Stimulated activated CD8-positive, alpha-beta memory T cell treated with anti-CD3 and anti-CD28 coated beads, Interleukin-4, amount 100 ng/mL, for 4 hours (primary cell): ENCODE results near the gene DNAI4.

ENCODE experiments used
- DNase-seq, 2 donors: peaks; one replicate each; pipeline ENCODE4 v3.0.0-alpha.2; 2020; ENCODE audit warnings: low read depth in 2 of 2, low spot score in 1 of 2

DNAI4 gene

DNA sequence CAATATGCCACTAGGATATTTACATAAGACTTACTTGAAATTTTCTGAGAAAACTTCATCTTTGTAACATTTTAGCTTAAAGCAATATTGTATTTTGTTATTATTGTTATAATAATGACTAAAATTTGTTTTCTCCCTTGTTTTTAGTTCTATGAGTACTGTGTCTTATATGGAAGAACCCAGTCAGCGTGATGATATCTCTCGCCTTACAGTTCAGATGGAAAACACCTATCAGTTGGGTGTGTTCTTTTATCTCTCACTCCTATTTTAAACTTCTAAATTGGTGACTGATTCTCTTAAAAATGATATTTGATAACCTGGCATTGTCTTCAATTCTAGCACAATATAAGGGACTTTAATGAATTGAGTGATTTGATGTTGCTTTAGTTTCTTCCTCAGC, 154.4 kb downstream of the DNAI4 start:
- no peak for DNase-seq

GRCh38 chr1:66769512-66770229, 155.0 kb downstream of the DNAI4 start:
- no peak for DNase-seq

GRCh38 chr1:66768965-66769364, 155.7 kb downstream of the DNAI4 start:
- no peak for DNase-seq

- DNase-seq = no peak
Measured at GRCh38 chr1:66767626-66768025, 157.0 kb downstream of the DNAI4 start.

DNA sequence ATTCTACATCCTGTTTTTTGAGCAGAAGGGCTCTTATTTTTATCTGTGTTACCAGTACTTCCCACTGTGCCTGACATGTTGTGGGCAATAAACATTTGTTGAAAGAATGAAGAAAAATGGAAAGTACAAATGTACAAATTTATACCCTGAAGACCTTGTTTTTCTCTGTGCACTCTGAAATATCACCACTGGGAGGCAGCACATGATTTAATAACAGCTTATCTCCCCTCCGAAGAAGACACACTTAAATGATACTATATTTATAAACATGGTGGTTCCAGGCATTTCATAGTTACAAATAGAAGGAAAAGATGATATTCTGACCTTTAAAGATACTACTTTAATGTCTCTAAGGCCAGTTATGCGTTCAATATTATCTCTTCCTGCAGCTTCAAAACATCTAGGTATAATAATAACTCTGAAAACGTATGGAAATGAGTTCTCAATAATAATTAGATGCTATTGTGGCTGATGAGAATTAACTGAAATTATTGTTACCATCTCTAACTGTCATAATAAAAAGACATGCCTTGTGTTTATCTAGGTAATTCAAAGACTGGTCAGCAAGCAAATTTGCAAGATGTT, 159.6 kb downstream of the DNAI4 start:
- peak in 1 of 2 donors; percentile 21 for DNase-seq
